Uterus (tissue), 4 donors: ENCODE measurements around the gene AASS. TPM values are rescaled to one million over a fixed set of nuclear protein-coding genes. Genes with fewer than 3 reads are reported as not detected.
A peak's percentile ranks its signal among the peaks of the same experiment; 100 is the strongest.
"Not testable (repeated sequence)": the region's sequence is repeated elsewhere in the genome, so short reads cannot be mapped to it uniquely, and the experiment has no call there.

ENCODE experiments used
- DNase-seq, 2 donors: peaks; one replicate each; pipeline ENCODE4 v3.0.0-alpha.2; 2019 to 2020
- H3K27ac ChIP-seq, 2 donors: fragments of 200-600 bp; sonication (generic); 1 replicate in 1 of 2; 2 replicates in 1 of 2; pipeline ENCODE4 v1.5.1; 2016 to 2018
- H3K27me3 ChIP-seq, 2 donors: fragments of 200-600 bp; sonication (generic); one replicate each; pipeline ENCODE4 v1.5.1; 2018 to 2019; ENCODE audit warnings: control low read depth in 1 of 2
- H3K36me3 ChIP-seq, 2 donors: fragments of 200-600 bp; sonication (generic); one replicate each; pipeline ENCODE4 v1.5.1; 2019; ENCODE audit warnings: control low read depth in 1 of 2
- H3K4me1 ChIP-seq, 2 donors: fragments of 200-600 bp; sonication (generic); one replicate each; pipeline ENCODE4 v1.5.1; 2018 to 2019; ENCODE audit warnings: control low read depth in 1 of 2
- H3K4me3 ChIP-seq, 2 donors: fragments of 200-600 bp; sonication (generic); 1 replicate in 1 of 2; 2 replicates in 1 of 2; pipeline ENCODE4 v1.5.1; 2018 to 2019; ENCODE audit warnings: mild to moderate bottlenecking in 1 of 2
- H3K9me3 ChIP-seq, 2 donors: fragments of 200-600 bp; sonication (generic); one replicate each; pipeline ENCODE4 v1.5.1; 2019; ENCODE audit warnings: control low read depth in 1 of 2
- CTCF ChIP-seq, 4 experiments: fragments of 200-600 bp in 2 of 4; fragments of 450-650 bp in 2 of 4; sonication (generic) in 2 of 4; IDR thresholded peaks; one replicate each; pipeline ENCODE4 v1.5.1; 2016 to 2019; ENCODE audit warnings: antibody characterized with exemption in 4 of 4, mild to moderate bottlenecking in 2 of 4, moderate library complexity in 1 of 4
- POLR2A ChIP-seq, 2 donors: fragments of 450-650 bp; IDR thresholded peaks; one replicate each; pipeline ENCODE4 v1.6.1; 2016; ENCODE audit warnings: antibody characterized with exemption in 2 of 2, mild to moderate bottlenecking in 1 of 2, moderate library complexity in 1 of 2
- intact Hi-C: fragments of 100-400 bp; cut with DNase I; formaldehyde crosslinking; loops from one replicate; pipeline ENCODE4 v1.15.1; 2023; ENCODE audit warnings: low total_unique reads
- total RNA-seq, 4 donors: library from RNA; depleted of rRNA in 3 of 4; stranded (reverse); fragments of >200 nt in 3 of 4; gene quantifications; one replicate each; pipeline versions ENCODE4 v1.1.0 to v1.2.4, GENCODE V29; 2014 to 2023
- donor health status: DM: yes; HTN: yes; CAD: no.

The AASS gene
- total RNA-seq, 4 donors from 2014 or later, result 37.9 to 82.0 (median 63.8) TPM

- no peak for DNase-seq
- Histone ChIP-seq H3K4me1 (no peaks in the 10 kb centered on the region), H3K27me3 (no peaks in the 10 kb centered on the region), H3K36me3 (no peaks in the 10 kb centered on the region), H3K27ac (peak overlapping the region; percentile 60 to 63), H3K4me3 (peak overlapping the region; percentile 3 to 33), H3K9me3 (no peaks in the 10 kb centered on the region)
- intact Hi-C loops, result no loop called here
- TF ChIP-seq CTCF (IDR thresholded peaks at IDR 0.05) (no peak), POLR2A (IDR thresholded peaks at IDR 0.05) (no peak)
Measured at GRCh38 chr7:122136639-122137245, 7.3 kb downstream of the AASS start.

GRCh38 chr7:122136078-122136477, 8.0 kb downstream of the AASS start:
- H3K4me1 ChIP-seq, result no peaks in the 10 kb centered on the region
- DNase-seq, result no peak

GRCh38 chr7:122135275-122135674, 8.8 kb downstream of the AASS start:
- DNase-seq, result no peak
- Histone ChIP-seq H3K9me3 (no peaks in the 10 kb centered on the region), H3K4me1 (no peaks in the 10 kb centered on the region), H3K36me3 (no peaks in the 10 kb centered on the region), H3K27ac (no peak overlapping the region), H3K4me3 (no peak overlapping the region), H3K27me3 (no peaks in the 10 kb centered on the region)
- TF ChIP-seq POLR2A (IDR thresholded peaks at IDR 0.05) (no peak), CTCF (IDR thresholded peaks at IDR 0.05) (no peak)
- intact Hi-C loops, result no loop called here

More at GRCh38 chr7:122136078-122136477, 8.0 kb downstream of the AASS start:
- intact Hi-C loops, result no loop called here
- peak overlapping the region in 1 of 2 donors; percentile 63 for H3K27ac ChIP-seq
- no peaks in the 10 kb centered on the region for H3K9me3 ChIP-seq
- H3K4me3 ChIP-seq, result no peak overlapping the region
- no peaks in the 10 kb centered on the region for H3K27me3 ChIP-seq
- H3K36me3 ChIP-seq, result no peaks in the 10 kb centered on the region
- TF ChIP-seq CTCF (IDR thresholded peaks at IDR 0.05), result no peak
- TF ChIP-seq POLR2A (IDR thresholded peaks at IDR 0.05), result no peak

- H3K36me3 ChIP-seq, H3K9me3 ChIP-seq, H3K27ac ChIP-seq, intact Hi-C loops, H3K4me3 ChIP-seq, DNase-seq, H3K27me3 ChIP-seq, H3K4me1 ChIP-seq: not testable (repeated sequence)
Measured at GRCh38 chr7:122134793-122135192, 9.3 kb downstream of the AASS start.

GRCh38 chr7:122133477-122133876, 10.6 kb downstream of the AASS start:
- TF ChIP-seq POLR2A (IDR thresholded peaks at IDR 0.05) (no peak), CTCF (IDR thresholded peaks at IDR 0.05) (no peak)
- DNase-seq, result no peak
- no peaks in the 10 kb centered on the region for H3K9me3 ChIP-seq
- H3K27me3 ChIP-seq, result no peaks in the 10 kb centered on the region
- no peaks in the 10 kb centered on the region for H3K4me1 ChIP-seq
- intact Hi-C loops, result no loop called here
- H3K4me3 ChIP-seq, result no peak overlapping the region
- no peak overlapping the region for H3K27ac ChIP-seq
- no peaks in the 10 kb centered on the region for H3K36me3 ChIP-seq

GRCh38 chr7:122132341-122132740, 11.7 kb downstream of the AASS start:
- DNase-seq, result no peak
- TF ChIP-seq POLR2A (IDR thresholded peaks at IDR 0.05) (no peak), CTCF (IDR thresholded peaks at IDR 0.05) (no peak)
- intact Hi-C loops, result no loop called here

More at GRCh38 chr7:122132341-122132740, 11.7 kb downstream of the AASS start:
- H3K4me3 ChIP-seq, result no peak overlapping the region
- no peaks in the 10 kb centered on the region for H3K9me3 ChIP-seq
- no peaks in the 10 kb centered on the region for H3K4me1 ChIP-seq
- no peaks in the 10 kb centered on the region for H3K36me3 ChIP-seq
- H3K27me3 ChIP-seq, result no peaks in the 10 kb centered on the region
- no peak overlapping the region for H3K27ac ChIP-seq
